H1 (cell line): ENCODE data around the gene UAP1.

Source experiments
- CEBPB ChIP-seq: IDR thresholded peaks from 2 replicates; pipeline ENCODE4 v1.6.1; 2012; ENCODE audit warnings: low read depth, low read length
- CHD7 ChIP-seq: fragments of 300-600 bp; sonication (generic); IDR thresholded peaks from 2 replicates; pipeline ENCODE4 v1.7.1; 2012; ENCODE audit warnings: low read length, moderate library complexity, mild to moderate bottlenecking, inconsistent platforms; ENCODE audit not compliant: insufficient replicate concordance
- CTCF ChIP-seq, 3 experiments: IDR thresholded peaks; 1 replicate in 2 of 3; 2 replicates in 1 of 3; pipeline versions ENCODE4 v1.5.1 to v1.6.1; 2011; ENCODE audit warnings: low read length in 3 of 3, mild to moderate bottlenecking in 3 of 3, inconsistent platforms in 2 of 3, low read depth in 1 of 3, moderate library complexity in 1 of 3; ENCODE audit not compliant: insufficient read depth in 1 of 3; ENCODE audit errors: control extremely low read depth in 1 of 3
- EP300 ChIP-seq, 2 experiments: IDR thresholded peaks; 1 replicate in 1 of 2; 2 replicates in 1 of 2; pipeline ENCODE4 v1.6.1; 2011 to 2012; ENCODE audit warnings: low read depth in 2 of 2, low read length in 2 of 2, mild to moderate bottlenecking in 2 of 2, borderline replicate concordance in 1 of 2, inconsistent platforms in 1 of 2, moderate library complexity in 1 of 2
- GTF2F1 ChIP-seq: IDR thresholded peaks from 2 replicates; pipeline ENCODE4 v1.6.1; 2012; ENCODE audit warnings: low read depth, low read length, improper control_type of control experiment, borderline replicate concordance
- JUN ChIP-seq: IDR thresholded peaks from 2 replicates; pipeline ENCODE4 v1.6.1; 2011; ENCODE audit warnings: low read depth, mild to moderate bottlenecking, improper control_type of control experiment, low read length
- JUND ChIP-seq: IDR thresholded peaks from 2 replicates; pipeline ENCODE4 v1.6.1; 2011; ENCODE audit warnings: mild to moderate bottlenecking, improper control_type of control experiment, low read length
- POLR2AphosphoS5 ChIP-seq: IDR thresholded peaks from 2 replicates; pipeline ENCODE4 v1.6.1; 2011; ENCODE audit warnings: low read depth, low read length
- SIN3A ChIP-seq, 2 experiments: IDR thresholded peaks in 1 of 2; conservative IDR thresholded peaks in 1 of 2; 2 replicates each; pipeline ENCODE4 v1.6.1; 2011 to 2012; ENCODE audit warnings: low read length in 2 of 2, improper control_type of control experiment in 1 of 2, low read depth in 1 of 2, mild to moderate bottlenecking in 1 of 2
- SP1 ChIP-seq: IDR thresholded peaks from 2 replicates; pipeline ENCODE4 v1.6.1; 2011; ENCODE audit warnings: low read depth, low read length
- TAF1 ChIP-seq: IDR thresholded peaks from 2 replicates; pipeline ENCODE4 v1.6.1; 2011; ENCODE audit warnings: mild to moderate bottlenecking, low read depth, low read length

GRCh38 chr1:162632698-162633080 lies 71.2 kb downstream of the UAP1 start:
- TF ChIP-seq TAF1 (no peak), CTCF (IDR thresholded peaks at IDR 0.05; ENCODE audit: control extremely low read depth in 1 of 3, insufficient read depth in 1 of 3, low read depth in 1 of 3, low read length in 3 of 3) (no peak), JUND (no peak), SIN3A (conservative IDR thresholded peaks at IDR 0.05 in 1 of 2, IDR thresholded peaks at IDR 0.05 in 1 of 2; ENCODE audit: low read depth in 1 of 2, low read length in 2 of 2) (no peak), POLR2AphosphoS5 (no peak), EP300 (IDR thresholded peaks at IDR 0.05; ENCODE audit: borderline replicate concordance in 1 of 2, low read depth in 2 of 2, low read length in 2 of 2) (no peak), CEBPB (no peak), GTF2F1 (no peak), CHD7 (no peak), SP1 (no peak), JUN (no peak)
